ENCODE results near the gene AEN. TPM values are rescaled to one million over a fixed set of nuclear protein-coding genes. Genes with fewer than 3 reads are reported as not detected.

The AEN gene
- total RNA-seq, 2 donors from 2014 or later: 12.2 to 24.3 TPM

GRCh38 chr15:88646951-88647350, 25.8 kb downstream of the AEN start:
- DNase-seq (ENCODE audit: low spot score): peak; percentile 45
- intact Hi-C loops (cut with DNase I): no loop called here

- intact Hi-C loops (cut with DNase I): no loop called here
- DNase-seq (ENCODE audit: low spot score): peak; percentile 74
These were observed 26.4 kb downstream of the AEN start for GRCh38 chr15:88647351-88648105.

- intact Hi-C loops (cut with DNase I): no loop called here
- peak; percentile 57 for DNase-seq (ENCODE audit: low spot score)
These were observed 27.4 kb downstream of the AEN start for GRCh38 chr15:88648357-88649214.

GRCh38 chr15:88649286-88649733, 28.2 kb downstream of the AEN start:
- DNase-seq (ENCODE audit: low spot score): peak; percentile 79
- intact Hi-C loops (cut with DNase I): no loop called here

GRCh38 chr15:88649753-88650551, 28.8 kb downstream of the AEN start:
- intact Hi-C loops (cut with DNase I): no loop called here
- peak; percentile 74 for DNase-seq (ENCODE audit: low spot score)

- intact Hi-C loops (cut with DNase I): no loop called here
- peak; percentile 26 for DNase-seq (ENCODE audit: low spot score)
These were observed 29.4 kb downstream of the AEN start for GRCh38 chr15:88650556-88650955.

GRCh38 chr15:88651136-88651732, 30.1 kb downstream of the AEN start:
- DNase-seq (ENCODE audit: low spot score): no peak
- intact Hi-C loops (cut with DNase I): no loop called here

GRCh38 chr15:88651971-88652370, 30.8 kb downstream of the AEN start:
- intact Hi-C loops (cut with DNase I): no loop called here
- DNase-seq (ENCODE audit: low spot score): no peak

- intact Hi-C loops (cut with DNase I): no loop called here
- peak; percentile 53 for DNase-seq (ENCODE audit: low spot score)
These were observed 31.5 kb downstream of the AEN start for GRCh38 chr15:88652456-88653199.

GRCh38 chr15:88653200-88654064, 32.3 kb downstream of the AEN start:
- intact Hi-C loops (cut with DNase I): no loop called here
- peak; percentile 76 for DNase-seq (ENCODE audit: low spot score)

GRCh38 chr15:88654430-88655102, 33.4 kb downstream of the AEN start:
- peak; percentile 56 for DNase-seq (ENCODE audit: low spot score)
- intact Hi-C loops (cut with DNase I): loop anchor here in 1 of 2 donors (5.0 kb wide), 1 partner anchor 178 kb away; no protein-coding TSS in a partner anchor

- DNase-seq (ENCODE audit: low spot score): peak; percentile 61
- intact Hi-C loops (cut with DNase I): loop anchor here in 1 of 2 donors (5.0 kb wide), 1 partner anchor 177 kb away; no protein-coding TSS in a partner anchor
These were observed 34.0 kb downstream of the AEN start for GRCh38 chr15:88655103-88655553.

GRCh38 chr15:88655800-88656488, 34.8 kb downstream of the AEN start:
- DNase-seq (ENCODE audit: low spot score): peak; percentile 38
- intact Hi-C loops (cut with DNase I): loop anchor here (2.0 to 5.0 kb wide), 2 partner anchors 176 to 177 kb away; no protein-coding TSS in a partner anchor

- DNase-seq (ENCODE audit: low spot score): peak; percentile 73
- intact Hi-C loops (cut with DNase I): loop anchor here (2.0 to 5.0 kb wide), 2 partner anchors 176 kb away; no protein-coding TSS in a partner anchor
These were observed 35.7 kb downstream of the AEN start for GRCh38 chr15:88656760-88657221.

- peak; percentile 83 for DNase-seq (ENCODE audit: low spot score)
- intact Hi-C loops (cut with DNase I): loop anchor here (2.0 to 5.0 kb wide), 2 partner anchors 175 kb away; no protein-coding TSS in a partner anchor
These were observed 36.4 kb downstream of the AEN start for GRCh38 chr15:88657326-88658069.

Data from posterior vena cava (tissue), 2 donors.